ENCODE measurements around the gene CARD14.

Gene CARD14

GRCh38 chr17:80191192-80191591 is 21.4 kb downstream of the CARD14 start:
- H3K79me2 ChIP-seq (ENCODE audit: insufficient read depth, low read length): no peaks in the 10 kb centered on the region
- H3K4me1 ChIP-seq (ENCODE audit: insufficient read depth, low read length, poor library complexity, severe bottlenecking): no peaks in the 10 kb centered on the region
- TF ChIP-seq EZH2phosphoT487 (IDR thresholded peaks at IDR 0.05; ENCODE audit: borderline replicate concordance) (no peak), CTCF (conservative IDR thresholded peaks at IDR 0.05; ENCODE audit: low read length) (no peak)
- no peaks in the 10 kb centered on the region for H4K20me1 ChIP-seq (ENCODE audit: insufficient read depth, low read length, poor library complexity, severe bottlenecking)
- H2AFZ ChIP-seq (ENCODE audit: low read length): no peak overlapping the region
- no peak overlapping the region for H3K4me3 ChIP-seq (ENCODE audit: low read length, poor library complexity, severe bottlenecking)
- H3K9ac ChIP-seq (ENCODE audit: low read depth, low read length, poor library complexity, severe bottlenecking): no peak overlapping the region
- H3K4me2 ChIP-seq (ENCODE audit: low read depth, low read length, poor library complexity, severe bottlenecking): no peak overlapping the region
- no peaks in the 10 kb centered on the region for H3K36me3 ChIP-seq (ENCODE audit: insufficient read depth, low read length)
- H3K27me3 ChIP-seq (ENCODE audit: insufficient read depth, low read length, poor library complexity, severe bottlenecking): no peaks in the 10 kb centered on the region
- H3F3A ChIP-seq (ENCODE audit: low read depth): no peaks in the 10 kb centered on the region
- H3K9me3 ChIP-seq (ENCODE audit: insufficient read depth, low read depth, low read length): no peaks in the 10 kb centered on the region
- H3K9me2 ChIP-seq (replicated peaks; ENCODE audit: low read depth, low read length): no peaks in the 10 kb centered on the region

GRCh38 chr17:80191865-80192661 is 22.2 kb downstream of the CARD14 start:
- Histone ChIP-seq H3K9me2 (replicated peaks; ENCODE audit: low read depth, low read length) (no peaks in the 10 kb centered on the region), H3K27me3 (ENCODE audit: insufficient read depth, low read length, poor library complexity, severe bottlenecking) (no peaks in the 10 kb centered on the region), H4K20me1 (ENCODE audit: insufficient read depth, low read length, poor library complexity, severe bottlenecking) (no peaks in the 10 kb centered on the region), H3K9ac (ENCODE audit: low read depth, low read length, poor library complexity, severe bottlenecking) (no peak overlapping the region), H3K79me2 (ENCODE audit: insufficient read depth, low read length) (no peaks in the 10 kb centered on the region), H3K36me3 (ENCODE audit: insufficient read depth, low read length) (no peaks in the 10 kb centered on the region), H3F3A (ENCODE audit: low read depth) (no peaks in the 10 kb centered on the region), H3K4me2 (ENCODE audit: low read depth, low read length, poor library complexity, severe bottlenecking) (no peak overlapping the region), H3K9me3 (ENCODE audit: insufficient read depth, low read depth, low read length) (no peaks in the 10 kb centered on the region), H3K4me3 (ENCODE audit: low read length, poor library complexity, severe bottlenecking) (no peak overlapping the region), H3K4me1 (ENCODE audit: insufficient read depth, low read length, poor library complexity, severe bottlenecking) (no peaks in the 10 kb centered on the region), H2AFZ (ENCODE audit: low read length) (no peak overlapping the region)
- TF ChIP-seq EZH2phosphoT487 (IDR thresholded peaks at IDR 0.05; ENCODE audit: borderline replicate concordance) (no peak), CTCF (conservative IDR thresholded peaks at IDR 0.05; ENCODE audit: low read length) (no peak)

GRCh38 chr17:80195141-80195540 is 25.3 kb downstream of the CARD14 start:
- TF ChIP-seq CTCF (conservative IDR thresholded peaks at IDR 0.05; ENCODE audit: low read length) (no peak), EZH2phosphoT487 (IDR thresholded peaks at IDR 0.05; ENCODE audit: borderline replicate concordance) (no peak)
- H3K9me3 ChIP-seq (ENCODE audit: insufficient read depth, low read depth, low read length): no peaks in the 10 kb centered on the region
- no peak overlapping the region for H2AFZ ChIP-seq (ENCODE audit: low read length)
- H3K79me2 ChIP-seq (ENCODE audit: insufficient read depth, low read length): no peaks in the 10 kb centered on the region
- H3K9me2 ChIP-seq (replicated peaks; ENCODE audit: low read depth, low read length): no peaks in the 10 kb centered on the region
- no peak overlapping the region for H3K4me3 ChIP-seq (ENCODE audit: low read length, poor library complexity, severe bottlenecking)
- no peaks in the 10 kb centered on the region for H3F3A ChIP-seq (ENCODE audit: low read depth)
- no peak overlapping the region for H3K4me2 ChIP-seq (ENCODE audit: low read depth, low read length, poor library complexity, severe bottlenecking)
- H4K20me1 ChIP-seq (ENCODE audit: insufficient read depth, low read length, poor library complexity, severe bottlenecking): no peaks in the 10 kb centered on the region
- no peaks in the 10 kb centered on the region for H3K4me1 ChIP-seq (ENCODE audit: insufficient read depth, low read length, poor library complexity, severe bottlenecking)
- H3K36me3 ChIP-seq (ENCODE audit: insufficient read depth, low read length): no peaks in the 10 kb centered on the region
- H3K27me3 ChIP-seq (ENCODE audit: insufficient read depth, low read length, poor library complexity, severe bottlenecking): no peaks in the 10 kb centered on the region
- H3K9ac ChIP-seq (ENCODE audit: low read depth, low read length, poor library complexity, severe bottlenecking): no peak overlapping the region
